SK-MEL-5 (cell line): ENCODE data around the gene PRAC1. TPM values are rescaled to one million over a fixed set of nuclear protein-coding genes. Genes with fewer than 3 reads are reported as not detected.

ENCODE experiments used
- DNase-seq: peaks from one replicate; pipeline ENCODE4 v3.0.0-alpha.2; 2016; ENCODE audit warnings: low read depth, low spot score
- in situ Hi-C: cut with HindIII; loops from 2 replicates; pipeline ENCODE4 v1.10.0; 2016; ENCODE audit warnings: low sequenced_read_pairs, high pct_unique_total_duplicates, low pct_unique_long_range_greater_than_20kb
- polyA plus RNA-seq, 2 experiments: library from polyadenylated mRNA; depleted of rRNA; stranded (reverse); fragments of >200 nt; gene quantifications; 2 replicates each; pipeline ENCODE4 v1.2.3, GENCODE V29; 2015
- total RNA-seq: library from RNA; depleted of rRNA; stranded (reverse); fragments of >200 nt; shearing (Covaris generic); gene quantifications from 2 replicates; pipeline ENCODE4 v1.2.3, GENCODE V29; 2014; rRNA removed

The PRAC1 gene
- total RNA-seq: not detected in 2 replicates
- polyA plus RNA-seq (2015; cell fraction: cytosol; rRNA removed): not detected in 2 replicates
- polyA plus RNA-seq (2015; cell fraction: nucleus; rRNA removed): not detected in 2 replicates

DNA sequence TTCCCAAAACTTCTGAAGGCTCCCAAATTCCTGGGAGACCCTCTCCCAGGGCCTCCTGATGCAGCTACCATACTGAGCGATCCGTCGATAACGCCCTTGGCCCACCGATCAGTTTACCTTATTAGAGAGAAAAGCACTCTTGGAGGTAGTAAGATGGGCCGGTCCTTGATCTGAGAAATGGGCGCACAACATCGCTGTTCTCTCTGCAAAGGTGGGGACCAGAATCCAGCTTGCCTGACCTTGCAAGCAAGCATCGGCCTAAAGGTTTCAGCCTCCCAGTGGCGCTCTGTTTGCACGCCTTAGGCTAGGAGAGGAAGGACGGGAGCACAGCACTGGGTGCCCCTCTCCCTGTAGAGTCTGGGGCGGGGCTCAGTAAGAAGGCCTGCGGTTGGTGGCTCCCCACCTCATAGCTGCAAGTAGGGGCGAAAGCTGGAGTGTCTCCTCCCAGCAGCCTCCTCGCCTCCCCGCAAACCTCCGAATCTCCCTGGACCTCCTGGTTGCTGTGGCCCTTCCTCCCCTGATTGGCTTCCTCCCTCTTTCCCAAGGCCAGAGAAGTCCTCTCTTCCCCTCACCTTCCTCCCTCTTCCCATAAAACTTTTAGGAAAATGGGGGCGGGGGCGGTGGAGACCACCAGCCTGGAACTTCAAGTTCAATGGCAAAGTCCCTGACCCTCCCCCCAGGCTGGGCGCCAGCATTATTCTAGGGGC lies at the start of gene PRAC1:
Gene PRAC1 (minus strand): TSS at position 318 of the 707 bp plus-strand sequence. CDS start 126 bp downstream, at position 192.
- in situ Hi-C loops: no loop called here

DNA sequence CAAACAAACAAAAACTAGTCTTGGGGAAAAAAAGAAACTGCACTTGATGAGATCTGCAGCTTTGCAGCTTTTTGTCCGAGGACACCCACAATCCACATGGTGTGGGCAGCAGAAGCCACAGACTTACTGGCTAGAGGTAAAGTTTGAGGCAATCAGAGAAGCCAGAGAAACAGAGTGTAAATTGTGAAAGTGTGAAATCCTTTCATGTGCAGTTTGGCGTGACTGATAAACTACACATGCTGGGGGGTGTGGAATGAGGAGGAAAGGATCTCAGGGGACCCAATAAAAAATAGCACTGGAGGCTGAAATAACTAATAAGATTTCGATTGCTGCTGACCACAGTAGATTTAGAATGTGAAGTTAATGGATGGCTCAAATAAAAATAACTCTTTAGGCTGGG lies 48.6 kb upstream of the PRAC1 start:
- no peak for DNase-seq
- in situ Hi-C loops: no loop called here

More for the DNA sequence above, at the start of gene PRAC1:
- DNase-seq: no peak

DNA sequence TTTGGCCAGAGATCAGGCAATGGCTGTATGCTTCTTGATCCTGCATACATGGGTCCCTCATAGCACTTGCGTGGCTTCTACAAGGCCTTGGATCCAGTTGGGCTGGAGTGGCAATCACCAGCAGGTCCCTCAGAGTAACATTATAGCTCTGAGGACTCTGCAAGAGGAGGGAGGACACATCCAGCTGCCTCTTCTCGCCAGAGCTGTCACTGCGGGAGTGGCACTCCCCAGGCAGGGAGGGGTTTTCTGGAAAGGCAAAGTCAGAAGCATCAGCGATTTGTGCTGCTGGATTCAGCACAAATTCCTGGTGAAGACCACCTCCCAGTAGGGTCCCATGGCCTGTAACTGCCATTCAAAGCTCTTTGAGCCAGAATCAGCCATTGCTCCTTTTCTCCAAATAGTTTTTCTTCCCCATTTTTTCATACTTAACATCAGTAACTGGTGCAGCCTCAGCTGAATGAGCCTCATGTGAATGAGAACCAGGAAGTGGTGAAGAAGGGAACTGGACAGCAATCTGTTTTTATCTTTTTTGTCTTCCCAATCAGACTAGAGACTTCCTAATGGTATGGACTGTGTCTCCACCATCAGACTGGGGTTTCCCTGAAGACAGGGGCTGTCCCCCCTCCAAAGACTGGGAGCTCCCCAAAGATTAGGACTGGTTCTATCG lies 46.8 kb upstream of the PRAC1 start:
- no peak for DNase-seq
- in situ Hi-C loops: no loop called here

DNA sequence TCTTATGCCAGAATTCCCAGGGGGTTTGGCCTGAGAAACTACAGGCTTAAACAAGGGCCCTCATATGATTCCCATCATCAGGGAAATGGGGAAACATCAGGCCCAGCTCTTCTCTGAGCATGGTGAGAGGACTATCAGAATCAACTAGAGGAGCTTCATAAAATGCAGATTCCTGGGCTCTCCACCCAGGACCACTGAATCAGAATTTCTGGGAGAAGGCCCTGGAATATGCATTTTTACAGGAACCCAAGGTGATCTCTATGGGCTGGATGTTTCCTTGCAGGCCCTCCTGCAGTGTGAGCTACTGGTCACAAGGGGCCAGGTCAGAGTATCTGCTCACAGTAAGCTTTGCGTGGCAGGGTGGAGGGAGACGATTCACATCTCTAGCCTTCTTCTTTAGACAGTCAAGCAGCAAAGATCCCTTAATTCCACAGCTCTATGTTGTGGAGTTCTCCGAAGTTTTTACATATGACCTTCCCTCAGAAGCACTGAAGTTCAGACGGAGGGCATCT lies 45.0 kb upstream of the PRAC1 start:
- DNase-seq: no peak
- in situ Hi-C loops: no loop called here

DNA sequence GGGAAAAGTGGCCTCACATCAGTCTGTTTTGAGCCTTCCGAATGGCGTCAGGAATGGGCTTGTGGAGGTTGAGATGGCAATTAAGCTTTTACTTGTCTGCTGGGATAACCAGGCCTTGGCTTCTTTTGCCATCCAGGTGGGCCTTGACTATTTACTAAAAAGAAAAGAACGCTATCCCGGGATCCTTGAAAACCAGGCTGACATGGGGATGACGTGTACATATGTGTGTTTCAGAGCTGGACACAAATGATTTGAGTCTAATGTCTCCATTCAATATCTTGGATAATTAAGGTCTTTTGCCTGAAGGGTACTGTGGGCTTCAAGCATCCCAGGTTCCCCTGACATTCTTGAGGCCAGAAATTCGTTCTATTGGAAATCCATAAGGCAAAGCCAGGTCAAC lies 38.8 kb upstream of the PRAC1 start:
- in situ Hi-C loops: no loop called here
- DNase-seq: no peak

DNA sequence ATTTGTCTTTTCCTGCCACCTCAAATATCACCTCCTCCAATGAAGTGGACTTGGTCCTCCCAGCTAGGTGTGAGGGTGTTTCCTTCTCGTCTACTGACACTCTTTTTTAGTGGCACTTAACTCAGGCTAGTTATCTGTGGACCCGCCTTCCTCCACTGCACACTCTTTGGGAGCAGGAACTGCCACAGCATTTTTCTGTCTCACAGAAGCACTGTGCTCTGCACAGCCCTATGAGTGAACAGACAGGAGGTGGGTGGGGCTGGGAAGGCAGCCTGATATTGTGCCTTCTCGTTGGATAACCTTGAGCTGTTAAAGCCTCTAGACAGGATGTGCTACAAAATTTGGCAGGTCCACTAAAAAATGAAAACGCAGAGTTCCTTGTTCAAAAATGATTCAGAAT lies 38.1 kb upstream of the PRAC1 start:
- in situ Hi-C loops: no loop called here
- DNase-seq: no peak

DNA sequence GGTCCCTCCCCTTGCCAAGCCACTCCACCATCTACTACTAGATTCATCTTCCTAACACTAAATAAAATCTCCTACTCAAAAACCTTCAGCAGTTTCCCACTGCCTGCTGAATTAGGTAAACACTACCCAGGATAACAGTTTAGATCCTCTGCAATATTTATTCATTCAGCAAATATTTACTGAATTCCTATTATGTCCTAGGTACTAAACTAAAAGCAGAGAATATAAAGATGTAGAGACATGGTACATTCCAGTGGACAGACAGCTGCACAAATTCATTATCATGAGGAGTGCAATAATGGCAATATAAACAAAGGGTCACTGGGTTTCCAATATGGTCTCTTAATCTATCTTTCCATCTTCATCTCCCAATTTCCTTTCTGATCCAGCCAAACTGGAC lies 37.0 kb upstream of the PRAC1 start:
- in situ Hi-C loops: no loop called here
- DNase-seq: no peak

DNA sequence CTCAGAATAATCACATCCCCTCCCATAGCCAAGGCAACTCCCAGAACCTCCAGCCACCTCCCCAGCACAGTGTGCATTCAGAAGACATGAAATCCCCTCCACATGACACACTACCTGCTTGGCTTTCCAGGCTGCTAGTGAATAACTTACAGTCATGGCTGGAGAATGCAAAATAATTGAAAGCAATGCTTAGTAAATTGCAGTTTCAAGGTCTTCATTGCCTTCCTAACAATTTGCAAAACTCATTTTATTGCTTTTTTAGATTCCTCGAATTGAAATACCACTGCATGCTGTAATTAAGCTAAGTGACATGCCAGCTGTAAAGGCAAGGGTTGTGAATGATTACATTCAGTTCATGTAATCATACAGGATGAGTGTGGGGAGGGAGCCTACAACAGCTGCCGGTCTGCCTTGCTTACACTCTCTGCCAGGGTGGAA lies 35.2 kb upstream of the PRAC1 start:
- DNase-seq: no peak

DNA sequence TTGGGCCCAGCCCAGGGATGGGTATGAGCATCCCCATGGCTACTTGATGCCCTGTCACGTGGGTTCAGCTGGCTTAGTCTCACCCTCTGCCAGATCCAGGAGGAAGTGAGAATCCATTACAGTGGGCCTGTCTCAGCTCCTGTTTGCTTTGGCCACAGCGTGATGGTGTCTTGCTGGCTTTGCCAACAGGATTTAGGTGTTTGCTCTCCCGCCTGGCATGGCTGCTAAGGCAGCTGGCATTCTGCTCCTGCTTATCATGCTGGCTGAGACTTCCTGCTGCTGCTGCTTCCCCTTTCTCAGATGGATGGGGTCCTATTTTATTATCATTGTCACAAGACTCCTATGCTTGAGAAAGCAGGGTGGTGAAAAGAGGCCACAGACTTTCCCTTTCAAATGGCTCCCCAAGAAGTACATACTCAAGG lies 34.5 kb upstream of the PRAC1 start:
- in situ Hi-C loops: no loop called here
- no peak for DNase-seq

More for the DNA sequence above, 35.2 kb upstream of the PRAC1 start:
- in situ Hi-C loops: no loop called here

DNA sequence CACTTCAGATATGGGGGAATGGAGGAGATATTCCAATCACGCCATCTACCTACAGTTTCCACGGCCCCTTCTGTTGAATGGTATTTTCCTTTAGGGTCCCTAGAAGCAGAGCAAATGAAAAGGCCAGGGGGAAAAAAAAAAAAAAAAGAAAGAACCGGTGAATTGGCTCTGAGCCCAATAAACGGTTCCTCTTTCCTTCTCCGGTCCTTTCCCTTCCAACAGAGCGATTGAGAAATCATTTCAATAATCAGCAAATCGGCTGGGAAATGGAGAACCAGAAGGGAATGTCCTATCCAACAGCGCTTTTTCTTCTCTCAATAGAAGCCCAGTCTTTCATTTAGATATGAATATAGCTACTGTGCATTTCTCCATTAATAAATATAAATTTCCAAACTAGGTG lies 33.0 kb upstream of the PRAC1 start:
- DNase-seq: no peak
- in situ Hi-C loops: no loop called here

DNA sequence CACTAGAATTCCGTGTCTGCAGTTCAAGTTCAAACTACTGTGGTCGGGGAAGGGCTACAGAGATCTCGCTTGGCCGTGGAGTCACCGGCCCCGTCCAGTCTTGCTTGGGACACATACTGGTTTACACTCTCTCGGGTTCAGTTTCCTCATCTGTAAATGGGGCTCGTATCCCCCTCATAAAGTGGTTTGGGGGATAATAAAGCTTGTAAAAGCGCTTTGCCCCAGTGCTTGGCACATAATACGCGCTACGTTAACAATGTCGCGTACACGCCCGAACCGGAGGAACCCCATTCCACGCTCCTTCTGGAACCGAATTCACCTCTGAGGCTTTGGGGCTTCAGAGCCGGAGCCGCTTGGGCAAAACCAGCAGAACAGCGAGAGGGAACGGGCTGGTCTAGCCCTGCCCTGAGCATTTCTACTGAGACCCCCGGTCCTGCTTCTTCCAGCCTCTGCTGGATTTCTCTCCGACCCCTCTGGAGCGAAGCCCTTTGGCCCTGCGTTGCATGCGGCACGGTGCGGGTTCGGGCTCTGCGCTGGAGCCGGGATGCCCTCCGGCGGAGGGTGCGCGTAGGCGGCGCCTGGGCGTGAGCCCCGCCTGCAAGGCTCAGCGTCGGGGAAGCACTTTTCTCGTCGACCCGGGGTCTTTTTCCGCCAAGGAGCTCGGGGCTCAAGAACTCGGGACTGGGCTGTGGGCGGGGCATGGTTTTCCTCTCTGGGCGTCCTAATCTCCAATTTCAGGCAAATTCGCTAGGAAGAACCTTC lies 32.4 kb upstream of the PRAC1 start:
- in situ Hi-C loops: no loop called here

DNA sequence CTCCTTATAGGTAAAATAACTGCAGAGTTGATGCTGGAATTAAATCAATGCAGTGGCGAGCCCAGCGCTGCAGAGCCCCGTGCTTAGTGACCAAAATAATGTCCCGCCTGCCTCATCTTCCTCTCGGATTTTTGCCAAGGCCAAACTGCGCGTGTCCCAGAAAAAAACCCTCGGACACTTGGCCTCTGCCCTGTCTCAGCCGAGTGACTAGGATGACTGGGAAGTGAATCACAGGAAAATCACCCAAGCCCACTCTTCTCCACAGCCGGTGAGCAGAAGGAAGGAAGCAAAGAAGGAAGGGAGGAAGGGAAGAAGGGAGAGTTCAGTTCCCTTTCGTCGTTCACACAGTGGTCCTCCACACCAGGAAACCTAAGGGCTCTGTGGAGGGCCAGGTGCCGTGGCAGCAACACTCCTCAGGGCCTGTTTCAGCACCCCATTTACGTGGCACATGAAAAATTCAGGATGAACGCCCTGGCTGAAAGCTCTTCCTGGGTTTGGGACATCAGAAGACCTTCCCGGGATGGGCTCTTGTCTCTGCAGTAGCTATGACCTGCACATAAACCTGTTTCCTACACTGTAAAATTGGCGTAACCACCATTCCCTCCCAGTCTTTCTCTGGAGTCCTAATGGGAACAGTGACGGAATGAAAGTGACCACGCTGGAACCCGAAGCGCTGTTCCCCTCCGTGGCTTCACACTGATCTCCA lies 31.6 kb upstream of the PRAC1 start:
- in situ Hi-C loops: no loop called here
- no peak for DNase-seq

More for the DNA sequence above, 32.4 kb upstream of the PRAC1 start:
- DNase-seq: no peak

DNA sequence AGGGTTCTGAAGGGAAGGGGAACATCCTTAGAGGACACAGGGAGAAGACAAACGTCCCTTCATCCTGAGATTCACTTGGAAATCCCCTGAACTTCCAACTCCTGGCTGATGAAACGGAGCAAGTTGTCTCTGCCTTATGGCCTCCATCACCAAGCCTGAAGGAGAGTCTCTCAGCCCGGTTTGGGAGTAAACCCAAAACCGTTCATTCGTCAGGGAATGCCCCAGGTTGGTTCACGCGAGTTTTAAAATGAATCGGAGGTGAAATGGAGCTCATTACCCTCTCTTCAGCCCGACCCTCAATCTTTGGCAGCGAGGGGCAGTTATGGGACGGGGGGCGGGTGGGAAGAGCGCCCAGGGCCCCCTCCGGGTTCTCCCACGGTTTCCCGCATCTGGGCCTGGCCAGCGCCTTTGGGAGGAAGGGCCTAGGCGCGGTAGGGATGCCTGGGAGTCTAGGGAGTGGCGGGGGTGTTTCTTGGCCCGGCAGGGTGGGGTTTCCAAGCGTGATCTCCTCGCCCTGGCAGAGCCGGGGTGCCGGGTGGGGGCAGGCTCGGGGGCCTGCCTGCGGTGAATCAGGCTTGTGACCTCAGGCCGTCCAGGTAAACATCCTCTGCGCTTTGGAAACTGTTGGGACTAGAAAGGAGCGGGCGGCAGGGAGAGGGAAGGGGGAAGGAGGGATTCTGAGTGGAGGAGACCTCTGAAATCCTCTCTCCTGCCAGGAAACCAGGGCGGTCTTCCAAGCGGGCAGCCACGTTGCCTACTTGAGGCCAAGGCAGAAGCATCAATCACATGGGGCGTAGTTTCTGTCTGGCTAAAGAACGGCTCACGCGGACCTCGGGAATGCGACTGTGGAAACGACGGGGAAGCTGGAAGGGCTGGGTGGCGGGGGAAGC lies 30.3 kb upstream of the PRAC1 start:
- in situ Hi-C loops: no loop called here
- no peak for DNase-seq

DNA sequence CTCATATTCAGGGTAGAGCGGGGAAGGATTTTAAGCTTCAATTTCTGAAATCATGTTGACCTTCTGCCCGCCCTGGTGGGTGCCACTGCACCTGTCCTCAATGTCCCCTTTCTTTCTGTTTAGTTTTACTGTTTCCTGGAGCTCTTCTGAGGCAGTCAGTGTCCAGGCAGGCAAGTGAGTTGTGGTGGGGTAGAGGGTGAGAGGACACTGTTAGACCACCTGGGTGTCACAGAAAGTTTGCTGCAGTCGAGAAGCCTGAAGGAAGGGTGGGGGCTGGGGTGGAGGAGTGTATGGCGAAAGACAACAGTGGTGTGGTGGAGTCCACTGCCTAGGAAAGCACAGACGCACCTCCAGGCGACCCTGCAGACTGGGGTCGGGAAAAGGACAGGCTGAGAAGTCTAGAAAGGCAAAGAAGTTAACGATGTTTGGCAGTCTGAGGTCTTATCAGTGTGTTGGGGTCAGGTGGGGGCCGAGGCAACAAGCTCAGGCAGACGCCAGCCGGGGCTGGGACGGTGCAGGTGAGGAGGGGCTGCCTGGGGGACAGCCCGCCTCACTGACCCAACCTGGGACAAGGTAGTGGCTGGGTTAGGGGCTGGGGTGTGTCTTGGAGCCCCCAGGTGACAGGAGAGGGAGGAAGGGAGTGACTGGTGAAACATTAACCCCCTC lies 29.5 kb upstream of the PRAC1 start:
- in situ Hi-C loops: no loop called here

DNA sequence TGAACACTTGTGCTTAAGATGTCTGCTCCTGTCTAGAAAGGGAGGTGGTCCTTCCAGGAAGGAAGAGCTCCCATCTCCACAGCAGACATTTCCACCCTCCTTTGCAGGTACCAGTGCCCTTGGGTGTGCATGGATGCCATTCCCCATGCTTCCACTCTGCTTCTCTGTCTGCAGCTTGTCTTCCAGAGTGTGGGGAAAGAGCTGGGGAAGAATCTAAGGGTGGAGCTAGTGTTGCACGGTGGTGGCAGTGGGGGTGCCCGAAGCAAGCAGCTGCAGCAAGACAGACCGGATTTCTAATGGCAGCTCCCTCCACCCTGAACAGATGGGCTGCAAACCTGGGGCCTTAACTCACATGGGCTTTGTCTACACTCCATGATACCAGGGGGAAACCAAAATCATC lies 28.9 kb upstream of the PRAC1 start:
- in situ Hi-C loops: no loop called here
- DNase-seq: no peak

More for the DNA sequence above, 29.5 kb upstream of the PRAC1 start:
- DNase-seq: no peak
